ENCODE measurements around the gene RIMS4.

RIMS4 gene

DNA sequence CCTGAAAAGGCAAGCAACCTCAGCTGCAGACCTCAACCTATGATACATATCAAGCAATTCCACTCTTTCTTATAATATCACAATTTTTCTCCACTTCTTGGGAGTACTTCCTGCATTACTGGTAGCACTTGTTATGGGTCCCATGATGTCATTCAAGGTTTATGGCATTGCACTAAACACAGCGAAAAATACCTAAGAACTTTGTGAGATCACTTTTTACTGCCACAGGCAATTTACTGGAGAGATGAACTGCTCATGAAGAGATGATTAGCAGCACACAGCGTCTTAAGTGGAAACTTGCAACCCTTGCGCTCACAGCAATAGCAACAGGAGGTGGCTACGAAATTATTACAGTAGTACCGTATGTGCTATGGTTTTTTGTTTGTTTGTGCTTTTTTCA, 19.3 kb upstream of the RIMS4 start:
- no peak for DNase-seq

GRCh38 chr20:44828640-44829039, 18.3 kb upstream of the RIMS4 start:
- no peak for DNase-seq

DNA sequence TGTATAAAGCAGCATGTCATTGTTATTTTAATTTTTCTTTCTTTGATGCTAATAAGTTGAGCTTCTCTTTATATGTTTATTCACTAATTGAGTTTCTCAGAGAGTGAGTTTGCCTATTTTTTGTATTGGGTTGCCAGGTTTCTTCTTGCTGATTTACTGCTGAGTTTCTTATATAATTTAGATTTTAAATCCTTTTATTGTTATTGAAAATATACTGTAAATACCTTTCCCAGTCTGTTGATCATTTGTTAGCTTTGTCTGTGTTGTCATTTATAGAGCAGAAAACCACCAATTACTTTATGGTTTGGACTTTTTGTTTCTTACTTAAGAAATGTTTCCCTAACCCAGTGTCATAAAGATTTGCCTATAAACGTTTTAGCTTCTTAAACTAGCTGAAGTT, 17.1 kb upstream of the RIMS4 start:
- DNase-seq, result no peak

DNA sequence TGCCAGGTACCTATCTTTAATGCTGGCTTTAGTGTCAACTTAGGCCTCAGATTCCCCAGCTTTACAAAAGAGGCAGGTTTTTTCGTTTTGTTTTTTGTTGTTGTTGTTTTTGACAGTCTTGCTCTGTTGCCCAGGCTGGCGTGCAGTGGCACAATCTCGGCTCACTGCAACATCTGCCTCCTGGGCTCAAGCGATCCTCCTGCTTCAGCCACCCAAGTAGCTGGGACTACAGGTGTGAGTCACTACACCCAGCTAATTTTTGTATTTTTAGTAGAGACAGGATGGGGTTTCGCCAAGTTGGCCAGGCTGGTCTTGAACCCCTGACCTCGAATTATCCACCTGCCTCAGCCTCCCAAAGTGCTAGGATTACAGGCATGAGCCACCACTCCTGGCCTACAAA, 11.2 kb upstream of the RIMS4 start:
- peak in 1 of 2 experiments; percentile 4 for DNase-seq

GRCh38 chr20:44819936-44820335, 9.6 kb upstream of the RIMS4 start:
- DNase-seq, result no peak

DNA sequence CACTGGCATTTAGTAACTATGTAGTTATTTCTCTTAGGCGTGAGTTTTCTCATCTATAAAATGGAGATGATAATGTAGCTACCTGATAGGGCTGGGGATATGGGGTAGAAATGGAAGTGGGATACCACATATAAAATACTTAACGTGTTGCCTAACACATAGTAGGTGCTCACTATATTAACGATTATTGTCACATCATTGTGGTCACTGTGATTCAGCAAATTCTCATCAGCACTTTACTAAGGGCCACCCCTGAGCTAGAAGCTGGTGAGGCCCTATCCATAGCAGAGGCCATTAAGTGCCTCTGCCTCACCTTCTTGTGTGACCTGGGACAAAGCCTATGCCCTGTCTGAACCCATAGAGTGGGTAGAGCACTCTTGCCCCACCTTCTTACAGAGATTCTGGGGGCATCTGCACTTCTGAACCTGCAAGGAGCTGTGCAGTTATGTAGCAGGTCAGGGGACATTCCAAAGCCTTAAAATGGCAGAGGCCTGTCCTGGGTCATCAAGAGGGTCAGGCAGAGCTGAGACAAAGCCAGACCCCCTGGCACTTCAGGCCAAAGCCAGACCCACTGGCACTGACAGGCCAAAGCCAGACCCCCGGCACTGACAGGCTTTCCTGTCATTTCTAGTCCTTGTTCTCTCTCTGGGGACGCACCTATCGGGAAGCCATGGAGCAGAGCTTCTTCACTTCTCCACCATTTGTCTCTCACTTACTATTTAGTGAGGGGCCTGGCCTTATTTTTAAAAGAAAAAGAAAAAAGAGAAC, 7.0 kb upstream of the RIMS4 start:
- DNase-seq, result no peak

DNA sequence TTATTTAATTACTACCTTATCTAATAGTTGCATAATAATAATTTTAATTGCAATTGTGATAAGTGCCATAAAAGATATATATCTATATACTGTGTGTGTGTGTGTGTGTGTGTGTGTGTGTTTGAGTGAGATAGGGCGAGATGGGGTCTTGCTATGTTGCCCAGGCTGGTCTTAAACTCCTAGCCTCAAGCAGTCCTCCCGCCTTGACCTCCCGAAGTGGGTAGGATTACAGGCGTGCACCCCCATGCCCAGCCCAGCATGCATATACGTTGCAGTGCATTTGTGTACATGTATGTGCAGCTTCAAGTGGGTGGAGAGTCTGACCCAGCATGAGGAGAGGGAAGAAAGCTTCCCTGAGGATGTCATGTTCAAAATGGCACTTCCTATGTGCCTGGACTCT, 4.6 kb upstream of the RIMS4 start:
- no peak for DNase-seq

GRCh38 chr20:44811150-44811685, 872 bp upstream of the RIMS4 start:
- peak in 1 of 2 experiments; percentile 10 for DNase-seq

DNA sequence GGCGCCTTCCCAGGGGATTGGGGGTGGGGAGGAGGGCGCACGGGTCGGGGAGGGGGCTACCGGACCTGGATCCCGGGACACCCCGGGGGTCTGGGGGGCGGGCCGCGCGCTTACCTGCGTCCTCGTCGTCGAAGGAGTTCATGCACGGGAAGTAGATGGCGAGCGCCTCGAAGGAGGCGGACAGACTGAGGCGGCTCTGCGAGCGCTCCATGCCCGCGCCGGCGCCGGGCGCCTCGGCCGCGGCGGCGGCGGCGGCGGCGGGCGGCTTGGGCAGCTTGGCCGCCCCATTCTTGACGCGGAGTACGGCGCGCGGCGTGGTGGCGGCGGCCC, 320 bp downstream of the RIMS4 start:
- DNase-seq, result no peak

DNA sequence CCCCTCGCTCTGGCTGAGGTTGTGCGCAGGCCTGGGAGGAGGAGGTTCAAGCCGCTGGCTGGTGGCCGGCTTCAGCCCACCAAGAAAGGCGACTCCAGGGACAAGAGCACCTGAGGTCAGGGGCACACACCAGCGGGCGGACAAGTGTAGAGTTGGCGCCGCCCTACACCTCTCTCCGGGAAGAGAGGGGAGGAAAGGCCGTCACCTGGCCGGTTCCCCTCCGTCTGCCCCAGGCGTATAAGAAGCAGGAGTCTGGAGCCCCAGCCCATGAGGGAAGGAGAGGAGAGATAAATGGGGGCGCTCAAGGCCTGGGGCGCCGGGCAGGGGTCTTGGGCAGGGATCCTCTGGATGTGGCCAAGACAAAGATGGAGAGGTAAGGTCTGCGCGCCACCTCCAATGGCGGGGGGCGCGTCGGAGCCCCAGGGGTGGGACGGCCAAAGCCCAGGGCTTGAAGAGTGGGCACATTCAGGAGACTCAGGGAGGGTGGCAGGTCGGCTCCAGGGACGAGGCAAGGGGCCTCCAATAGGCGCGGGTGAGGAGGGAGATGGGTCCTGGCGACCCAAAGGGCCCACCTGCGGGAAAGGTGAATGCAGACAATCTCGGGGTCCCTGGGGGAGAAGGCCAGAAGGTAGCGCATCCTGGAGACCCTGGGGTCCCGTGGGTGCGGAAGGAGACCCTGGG, 826 bp downstream of the RIMS4 start:
- DNase-seq, result no peak

- no peak for DNase-seq
Observed at GRCh38 chr20:44807684-44808056, 2.7 kb downstream of the RIMS4 start.

- no peak for DNase-seq
Observed at GRCh38 chr20:44807051-44807683, 3.2 kb downstream of the RIMS4 start.

DNA sequence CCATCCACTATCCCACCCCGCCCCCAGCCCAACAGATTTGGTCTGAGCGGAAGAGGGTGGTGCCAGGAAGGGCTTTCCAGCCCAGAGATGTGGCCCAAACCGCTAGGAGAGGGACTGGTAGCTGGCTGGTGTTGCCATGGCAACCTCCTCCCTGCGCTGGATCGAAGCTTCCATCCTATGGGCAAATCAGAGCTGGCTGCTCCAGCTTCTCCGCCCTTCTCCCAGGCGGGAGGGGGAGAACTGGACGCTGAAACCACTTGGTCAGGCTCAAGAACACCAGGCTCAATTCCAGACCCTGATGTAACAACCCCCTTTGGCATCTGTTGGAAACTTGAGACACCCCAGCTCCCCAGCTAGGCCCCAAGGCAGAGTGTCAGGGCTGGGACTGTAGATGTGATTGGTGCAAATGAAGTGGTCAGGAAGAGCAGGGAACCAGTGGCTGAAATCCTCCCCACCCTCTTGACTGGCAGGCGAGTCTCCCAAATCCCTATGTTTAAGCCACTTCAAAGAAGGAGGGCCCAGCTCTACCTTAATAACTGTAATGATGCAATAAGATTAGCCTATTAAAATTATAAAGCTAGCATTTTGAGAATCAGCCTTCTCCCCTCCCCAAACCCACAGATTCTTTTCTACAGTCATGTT, 4.2 kb downstream of the RIMS4 start:
- no peak for DNase-seq

- no peak for DNase-seq
Observed at GRCh38 chr20:44805335-44805978, 4.9 kb downstream of the RIMS4 start.

DNA sequence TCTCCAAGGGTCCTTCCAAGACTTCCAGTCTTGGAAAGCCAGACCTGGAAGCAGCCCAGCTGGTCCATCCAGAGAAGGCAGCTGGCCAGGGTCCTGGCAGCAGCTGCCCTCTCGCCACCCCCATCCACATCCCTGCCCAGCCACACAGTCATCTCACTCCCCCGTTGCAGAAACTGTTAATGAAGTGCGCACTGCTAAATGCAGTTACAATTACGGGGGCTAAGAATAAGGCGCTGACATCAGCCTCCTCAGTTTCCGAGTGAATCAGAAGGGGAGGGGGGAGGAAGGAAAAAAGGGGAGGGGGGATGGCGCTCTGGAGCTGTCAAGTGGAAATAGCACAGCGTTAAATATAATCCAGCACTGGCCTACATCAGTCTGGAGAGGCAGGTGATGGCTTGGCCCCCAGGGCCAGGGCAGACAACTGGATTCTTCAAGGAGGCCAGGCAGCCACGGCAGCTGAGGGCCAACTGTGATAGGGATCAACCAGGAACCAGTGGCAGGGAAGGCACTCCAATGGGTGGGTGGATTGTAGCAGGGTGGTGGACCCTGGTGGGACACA, 6.9 kb downstream of the RIMS4 start:
- no peak for DNase-seq

DNA sequence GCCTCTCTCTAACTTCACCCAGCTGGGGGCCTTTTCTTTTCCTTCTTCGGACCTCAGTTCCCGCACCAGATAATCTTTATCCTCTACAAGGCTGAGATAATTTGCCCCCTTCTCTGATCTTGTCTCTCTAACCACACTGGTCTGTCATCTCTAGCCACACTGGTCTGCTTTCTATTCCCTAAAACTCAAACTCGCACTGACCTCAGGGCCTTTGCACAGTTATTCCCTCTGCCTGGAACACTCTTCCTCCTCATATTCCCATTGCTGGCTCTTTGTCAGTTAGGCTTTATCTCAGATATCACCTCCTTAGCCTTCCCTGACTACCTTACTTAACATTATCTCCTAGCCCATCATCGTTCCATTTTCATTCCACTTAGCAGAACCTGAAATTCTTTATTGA, 7.6 kb downstream of the RIMS4 start:
- no peak for DNase-seq

DNA sequence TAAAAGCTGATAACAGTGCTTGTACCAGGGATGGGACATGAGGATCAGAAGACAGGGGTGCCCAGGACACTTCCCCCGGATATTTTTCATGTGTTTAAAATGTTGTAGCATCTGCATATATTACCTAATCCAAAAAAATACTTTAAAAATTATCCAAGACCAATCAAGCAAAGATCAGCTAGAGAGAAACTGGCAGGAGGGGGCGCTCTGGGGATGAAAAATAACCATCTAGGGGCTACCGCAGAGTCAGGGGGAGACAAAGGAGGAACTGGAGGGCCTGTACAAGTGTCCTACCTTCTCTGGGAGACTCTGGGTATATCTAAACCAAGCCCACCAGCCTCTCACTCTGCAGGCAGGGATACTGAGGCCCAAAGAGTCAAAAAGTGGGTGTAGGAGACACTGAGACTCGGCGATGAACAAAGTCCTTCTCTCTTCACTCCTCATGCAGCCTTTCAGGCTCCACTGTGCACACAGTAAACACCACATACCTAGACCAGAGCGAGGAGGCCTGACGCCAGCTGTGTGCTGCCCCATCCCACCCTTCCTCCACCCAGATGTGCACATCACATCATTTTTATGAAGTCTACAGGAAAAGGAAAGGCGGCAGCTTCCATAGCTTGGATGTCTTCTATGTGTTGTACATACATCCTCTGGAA, 9.8 kb downstream of the RIMS4 start:
- peak; percentile 28 to 37 for DNase-seq

- DNase-seq, result no peak
Observed at GRCh38 chr20:44799691-44800090, 10.7 kb downstream of the RIMS4 start.

- DNase-seq, result no peak
Observed at GRCh38 chr20:44796758-44797457, 13.4 kb downstream of the RIMS4 start.

DNA sequence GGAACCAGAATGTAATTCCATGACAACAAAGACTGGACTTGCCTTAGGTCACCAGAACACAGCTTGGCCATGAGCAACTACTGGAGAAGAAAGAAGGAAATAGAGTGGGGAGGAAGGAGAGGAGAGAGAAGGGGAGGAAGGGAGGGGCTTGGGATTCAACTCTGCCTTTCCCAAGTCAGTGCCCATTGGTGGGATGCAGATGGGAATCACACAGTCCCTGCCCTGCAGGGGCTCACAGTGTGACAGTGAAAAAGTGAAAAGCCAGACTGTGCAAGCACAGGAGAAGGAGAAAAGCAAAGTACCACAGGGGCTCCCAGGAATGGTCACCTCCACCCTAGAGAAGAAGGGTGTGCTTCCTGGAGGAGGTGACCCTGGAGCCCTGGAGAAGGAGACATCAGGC, 14.0 kb downstream of the RIMS4 start:
- no peak for DNase-seq

DNA sequence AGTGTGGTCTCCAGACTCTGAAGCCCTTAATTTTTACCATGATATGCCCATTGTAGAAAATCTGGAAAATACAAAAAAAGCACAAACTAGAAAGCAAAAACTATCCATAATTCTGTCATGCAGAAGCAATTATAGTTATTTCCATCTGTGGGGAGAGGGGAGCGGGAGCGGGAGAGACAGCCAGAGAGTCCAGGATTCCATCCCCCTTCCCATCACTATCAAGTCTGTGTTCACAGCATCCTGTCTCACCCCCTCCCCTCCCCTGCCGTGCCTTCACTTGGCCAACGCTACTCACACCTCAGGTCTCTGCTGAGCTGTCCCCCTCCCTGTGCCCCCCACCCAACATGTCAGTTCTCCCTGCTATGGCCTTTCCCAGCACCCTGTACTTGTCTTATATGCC, 14.5 kb downstream of the RIMS4 start:
- DNase-seq, result no peak

GRCh38 chr20:44792796-44793195, 17.6 kb downstream of the RIMS4 start:
- DNase-seq, result no peak

Data from activated T-cell treated with anti-CD3 and anti-CD28 coated beads, Interleukin-2, amount 50 U/mL, for 48 hours (primary cell).